22Rv1 (cell line): ENCODE data around the gene MORC2.

ENCODE experiments used
- CTCF ChIP-seq: fragments of 450-650 bp; IDR thresholded peaks from 2 replicates; pipeline ENCODE4 v1.5.1; 2017; ENCODE audit warnings: mild to moderate bottlenecking
- ZFX ChIP-seq: fragments of 450-650 bp; IDR thresholded peaks from 2 replicates; pipeline ENCODE4 v1.6.1; 2017; ENCODE audit warnings: antibody characterized with exemption, borderline replicate concordance

DNA sequence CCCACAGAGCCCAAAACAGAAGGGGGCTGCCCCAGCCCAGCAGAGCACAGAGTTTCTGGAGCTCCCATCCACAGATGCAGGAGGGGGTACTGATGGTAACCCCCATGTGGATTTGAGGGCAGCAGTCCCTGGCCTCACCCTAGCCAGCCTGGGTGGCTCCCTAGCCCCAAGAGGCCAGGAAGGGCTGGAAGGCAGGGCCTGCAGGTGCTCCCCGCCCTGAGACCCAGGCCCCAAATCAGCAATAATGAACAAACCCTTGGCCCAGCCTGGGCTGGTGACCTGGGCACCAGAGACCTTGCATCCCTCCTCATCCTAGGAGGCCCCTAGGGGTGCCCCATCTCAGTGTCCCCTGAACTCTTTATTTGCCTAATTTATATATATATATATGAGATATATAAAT is 61.6 kb downstream of the MORC2 start:
- TF ChIP-seq CTCF (no peak), ZFX (no peak)
